Progenitor cell of endocrine pancreas (in vitro differentiated cells): ENCODE results near the gene C3orf38. TPM values are rescaled to one million over a fixed set of nuclear protein-coding genes. Genes with fewer than 3 reads are reported as not detected.
A peak's percentile ranks its signal among the peaks of the same experiment; 100 is the strongest.

Source experiments
- DNase-seq: peaks from one replicate; pipeline ENCODE4 v3.0.0; 2021; ENCODE audit warnings: low spot score; ENCODE audit not compliant: unreplicated experiment
- H3K27ac Mint-ChIP-seq: 2 replicates; pipeline ENCODE4 v1.8.0; 2021; ENCODE audit warnings: mild to moderate bottlenecking, moderate library complexity, mixed read lengths
- H3K27me3 Mint-ChIP-seq: 2 replicates; pipeline ENCODE4 v1.8.0; 2021; ENCODE audit warnings: mixed read lengths
- H3K36me3 Mint-ChIP-seq: 2 replicates; pipeline ENCODE4 v1.8.0; 2022; ENCODE audit warnings: mixed read lengths; ENCODE audit not compliant: insufficient read depth
- H3K4me1 Mint-ChIP-seq: 2 replicates; pipeline ENCODE4 v1.8.0; 2021; ENCODE audit warnings: low read depth, mixed read lengths
- H3K4me3 Mint-ChIP-seq: 2 replicates; pipeline ENCODE4 v1.8.0; 2021; ENCODE audit warnings: low read depth, mild to moderate bottlenecking, moderate library complexity, mixed read lengths
- H3K9me3 Mint-ChIP-seq: 2 replicates; pipeline ENCODE4 v1.8.0; 2021; ENCODE audit warnings: low read depth, mixed read lengths
- total RNA-seq: library from RNA; stranded (reverse); gene quantifications from 2 replicates; pipeline ENCODE4 v1.2.1, GENCODE V29; 2021
- TF ChIP-seq, protein P1 (sequence below): fragments of 200-600 bp; sonication (generic); IDR thresholded peaks from one replicate; pipeline ENCODE4 v1.5.0; 2021; ENCODE audit warnings: antibody characterized with exemption, mild to moderate bottlenecking; ENCODE audit not compliant: unreplicated experiment

The C3orf38 gene
- total RNA-seq, 1 donor from 2014 or later, result 35.4 TPM

DNA sequence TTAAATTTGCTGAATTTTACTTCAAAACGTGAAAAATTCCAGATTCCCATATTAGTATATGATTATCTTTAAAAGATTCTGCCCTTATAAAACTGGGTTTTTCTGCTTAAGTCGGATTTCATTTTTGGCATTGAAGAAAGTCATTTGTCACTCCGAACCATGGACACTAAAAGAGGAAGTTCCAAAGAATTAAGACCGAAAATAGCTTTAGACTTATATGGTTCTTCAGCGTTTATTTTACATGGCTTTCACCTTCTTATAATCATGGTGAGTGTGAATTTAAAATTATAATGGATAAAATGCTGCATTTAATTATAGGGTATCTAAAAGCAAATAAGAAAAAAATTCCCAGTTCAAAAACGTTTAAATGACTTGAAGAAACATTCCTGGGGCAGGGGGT lies 1.0 kb downstream of the C3orf38 start:
- Mint-ChIP-seq H3K9me3 (no peaks in the 10 kb centered on the region), H3K4me3 (peak overlapping the region; percentile 97), H3K4me1 (peaks cover 24% of the 10 kb centered on the region), H3K27me3 (no peaks in the 10 kb centered on the region), H3K27ac (peak overlapping the region; percentile 99), H3K36me3 (peaks cover 11% of the 10 kb centered on the region)
- TF ChIP-seq, protein P1, sequence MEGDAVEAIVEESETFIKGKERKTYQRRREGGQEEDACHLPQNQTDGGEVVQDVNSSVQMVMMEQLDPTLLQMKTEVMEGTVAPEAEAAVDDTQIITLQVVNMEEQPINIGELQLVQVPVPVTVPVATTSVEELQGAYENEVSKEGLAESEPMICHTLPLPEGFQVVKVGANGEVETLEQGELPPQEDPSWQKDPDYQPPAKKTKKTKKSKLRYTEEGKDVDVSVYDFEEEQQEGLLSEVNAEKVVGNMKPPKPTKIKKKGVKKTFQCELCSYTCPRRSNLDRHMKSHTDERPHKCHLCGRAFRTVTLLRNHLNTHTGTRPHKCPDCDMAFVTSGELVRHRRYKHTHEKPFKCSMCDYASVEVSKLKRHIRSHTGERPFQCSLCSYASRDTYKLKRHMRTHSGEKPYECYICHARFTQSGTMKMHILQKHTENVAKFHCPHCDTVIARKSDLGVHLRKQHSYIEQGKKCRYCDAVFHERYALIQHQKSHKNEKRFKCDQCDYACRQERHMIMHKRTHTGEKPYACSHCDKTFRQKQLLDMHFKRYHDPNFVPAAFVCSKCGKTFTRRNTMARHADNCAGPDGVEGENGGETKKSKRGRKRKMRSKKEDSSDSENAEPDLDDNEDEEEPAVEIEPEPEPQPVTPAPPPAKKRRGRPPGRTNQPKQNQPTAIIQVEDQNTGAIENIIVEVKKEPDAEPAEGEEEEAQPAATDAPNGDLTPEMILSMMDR, result no peak
- no peak for DNase-seq

DNA sequence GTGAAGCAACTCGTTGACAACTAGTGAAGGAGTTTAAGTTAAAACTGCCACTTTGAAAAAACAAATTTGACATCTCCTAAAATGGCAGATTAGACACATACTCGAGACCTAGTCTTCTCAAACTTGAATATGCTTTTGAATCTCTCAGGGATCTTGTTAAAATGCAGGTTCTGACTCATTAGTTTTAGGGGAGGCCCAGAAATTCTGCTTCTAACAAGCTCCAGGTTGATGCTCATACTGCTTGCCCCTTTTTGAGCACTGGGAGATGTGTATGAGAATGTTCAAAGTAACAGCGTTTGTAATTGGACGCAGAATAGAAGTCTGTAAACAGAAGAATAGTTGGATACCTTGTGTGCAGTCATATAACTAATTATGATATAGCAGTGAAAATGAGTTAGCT lies 1.6 kb downstream of the C3orf38 start:
- no peaks in the 10 kb centered on the region for H3K27me3 Mint-ChIP-seq
- H3K9me3 Mint-ChIP-seq, result no peaks in the 10 kb centered on the region
- no peak for DNase-seq
- TF ChIP-seq, protein P1, result no peak
- peaks cover 24% of the 10 kb centered on the region for H3K4me1 Mint-ChIP-seq
- no peak overlapping the region for H3K27ac Mint-ChIP-seq
- H3K36me3 Mint-ChIP-seq, result peaks cover 15% of the 10 kb centered on the region
- peak overlapping the region; percentile 97 for H3K4me3 Mint-ChIP-seq

DNA sequence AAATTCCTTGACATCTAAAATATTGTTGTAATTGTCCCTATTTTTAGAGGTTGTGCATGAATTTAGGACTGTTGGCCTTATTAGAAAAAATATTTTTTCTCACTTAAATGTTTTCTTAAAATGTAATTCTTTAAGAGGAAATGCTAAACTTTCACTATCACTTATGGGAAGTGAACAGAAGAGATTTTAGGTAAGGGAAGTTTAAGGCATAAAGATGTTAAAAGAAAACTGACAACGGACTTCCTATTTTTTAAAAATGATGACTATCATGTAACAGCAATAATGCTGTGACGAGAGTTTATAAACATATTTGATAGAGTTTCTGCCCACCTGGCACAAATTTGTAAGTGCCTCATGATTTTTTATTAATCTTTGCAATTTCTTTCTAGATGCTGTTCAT lies 3.1 kb downstream of the C3orf38 start:
- no peaks in the 10 kb centered on the region for H3K9me3 Mint-ChIP-seq
- no peak overlapping the region for H3K4me3 Mint-ChIP-seq
- no peak for DNase-seq
- H3K36me3 Mint-ChIP-seq, result peaks cover 23% of the 10 kb centered on the region
- no peak overlapping the region for H3K27ac Mint-ChIP-seq
- TF ChIP-seq, protein P1, result no peak
- peaks cover 21% of the 10 kb centered on the region for H3K4me1 Mint-ChIP-seq
- H3K27me3 Mint-ChIP-seq, result no peaks in the 10 kb centered on the region

DNA sequence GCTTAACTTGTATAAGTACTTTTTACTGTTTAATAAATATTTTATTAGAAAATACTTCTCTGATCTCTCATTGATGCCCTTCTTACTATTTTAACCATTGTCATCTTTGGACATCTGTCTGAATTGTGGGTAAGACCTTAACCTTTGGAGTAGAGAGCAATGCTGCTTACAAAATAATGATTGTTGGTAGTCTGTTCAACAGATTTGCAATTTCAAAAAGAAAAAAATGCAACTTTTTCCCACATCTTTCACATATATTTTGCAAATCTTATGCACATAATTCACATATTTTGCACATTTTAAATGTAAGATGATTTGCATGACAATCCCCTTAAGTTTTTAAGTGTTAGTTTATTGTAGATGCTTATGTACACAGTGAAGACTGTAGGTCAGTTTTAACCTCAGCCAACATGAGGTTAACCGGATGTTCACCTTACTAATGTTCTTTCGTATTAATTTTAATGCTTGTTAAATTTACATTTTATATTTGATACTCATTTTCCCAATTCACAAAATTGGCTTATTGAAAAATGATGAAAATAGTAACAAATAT lies 16.7 kb downstream of the C3orf38 start:
- Mint-ChIP-seq H3K9me3 (no peaks in the 10 kb centered on the region), H3K4me1 (no peaks in the 10 kb centered on the region), H3K27me3 (no peaks in the 10 kb centered on the region), H3K4me3 (no peak overlapping the region), H3K36me3 (peaks cover 12% of the 10 kb centered on the region), H3K27ac (no peak overlapping the region)
- DNase-seq, result no peak
- TF ChIP-seq, protein P1, result no peak

DNA sequence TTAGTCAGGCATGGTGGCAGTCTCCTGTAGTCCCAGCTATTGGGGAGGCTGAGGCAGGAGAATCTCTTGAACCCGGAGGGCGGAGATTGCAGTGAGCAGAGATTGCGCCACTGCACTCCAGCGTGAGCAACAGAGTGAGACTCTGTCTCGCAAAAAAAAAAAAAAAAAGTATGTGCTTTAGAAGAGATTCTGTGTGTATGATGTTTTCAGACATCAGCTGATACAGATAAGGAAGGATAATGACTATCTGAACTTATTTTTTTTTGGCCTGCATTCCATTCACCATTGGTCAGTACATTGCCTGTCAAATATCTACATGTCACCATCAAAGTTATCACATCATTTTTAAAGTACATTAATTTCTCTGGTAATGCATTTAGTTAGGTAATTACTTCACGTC lies 17.4 kb downstream of the C3orf38 start:
- Mint-ChIP-seq H3K9me3 (no peaks in the 10 kb centered on the region), H3K4me3 (no peak overlapping the region), H3K27me3 (no peaks in the 10 kb centered on the region), H3K36me3 (peaks cover 11% of the 10 kb centered on the region), H3K27ac (no peak overlapping the region), H3K4me1 (no peaks in the 10 kb centered on the region)
- DNase-seq, result no peak
- TF ChIP-seq, protein P1, result no peak
